H1 (cell line): ENCODE results near the gene RIT2. TPM values are rescaled to one million over a fixed set of nuclear protein-coding genes. Genes with fewer than 3 reads are reported as not detected.

Experiments used
- CTCF ChIA-PET: fragments of 300-600 bp; sonication (Branson Sonifier 250); formaldehyde crosslinking; loops from one replicate; lab custom pipeline; 2021; ENCODE audit not compliant: partially characterized antibody; lab: Charles Lee
- POLR2A ChIA-PET: fragments of 300-600 bp; sonication (Branson Sonifier 250); formaldehyde crosslinking; loops from one replicate; lab custom pipeline; 2021; ENCODE audit warnings: inconsistent platforms; ENCODE audit not compliant: partially characterized antibody; lab: Charles Lee
- DNase-seq, 2 experiments: peaks; one replicate each; pipeline versions ENCODE4 v3.0.0 to v3.0.0-alpha.2; 2010 to 2022; ENCODE audit warnings: low spot score in 2 of 2, low read depth in 1 of 2, mixed read lengths in 1 of 2
- FAIRE-seq: peaks from 2 replicates; lab custom pipeline; 2011; peaks lifted over from hg19 to GRCh38; lab: Jason Lieb, UNC
- H2AFZ ChIP-seq: 2 replicates; pipeline ENCODE4 v1.8.1; 2012; ENCODE audit warnings: low read length, inconsistent platforms
- H2AK5ac ChIP-seq: 2 replicates; pipeline ENCODE4 v1.6.1; 2013; ENCODE audit warnings: low read depth, low read length
- H2BK120ac ChIP-seq: replicated peaks from 2 replicates; pipeline ENCODE3; 2013; ENCODE audit warnings: low read depth, low read length, inconsistent platforms
- H2BK12ac ChIP-seq: 2 replicates; pipeline ENCODE4 v1.6.1; 2013; ENCODE audit warnings: low read depth, low read length
- H2BK15ac ChIP-seq: 2 replicates; pipeline ENCODE4 v1.6.1; 2013; ENCODE audit warnings: low read length
- H2BK20ac ChIP-seq: 2 replicates; pipeline ENCODE4 v1.6.1; 2013; ENCODE audit warnings: low read length
- H2BK5ac ChIP-seq: 2 replicates; pipeline ENCODE4 v1.6.1; 2013; ENCODE audit warnings: low read depth, low read length
- H3K14ac ChIP-seq: 2 replicates; pipeline ENCODE4 v1.6.1; 2013; ENCODE audit warnings: inconsistent platforms; ENCODE audit not compliant: insufficient read length
- H3K18ac ChIP-seq: 2 replicates; pipeline ENCODE4 v1.6.1; 2013; ENCODE audit warnings: low read length; ENCODE audit errors: extremely low read depth
- H3K23ac ChIP-seq: 2 replicates; pipeline ENCODE4 v1.6.1; 2013; ENCODE audit warnings: inconsistent platforms; ENCODE audit not compliant: insufficient read length
- H3K23me2 ChIP-seq: 2 replicates; pipeline ENCODE4 v1.6.1; 2013; ENCODE audit warnings: low read depth, low read length
- H3K27ac ChIP-seq: 2 replicates; pipeline ENCODE4 v1.6.1; 2011; ENCODE audit warnings: low read depth, low read length, inconsistent platforms
- H3K27me3 ChIP-seq, 4 experiments: replicated peaks in 1 of 4; 1 replicate in 1 of 4; 2 replicates in 3 of 4; pipeline versions ENCODE4 v1.6.1 to v1.8.1; 2011 to 2013; ENCODE audit warnings: low read length in 3 of 4, mild to moderate bottlenecking in 3 of 4, inconsistent platforms in 2 of 4, mixed read lengths in 2 of 4, moderate library complexity in 1 of 4; ENCODE audit not compliant: control insufficient read depth in 3 of 4, insufficient read depth in 3 of 4; ENCODE audit errors: extremely low read depth in 1 of 4
- H3K36me3 ChIP-seq, 4 experiments: 2 replicates each; pipeline versions ENCODE4 v1.6.1 to v1.8.1; 2011 to 2013; ENCODE audit warnings: mild to moderate bottlenecking in 4 of 4, low read length in 3 of 4, moderate library complexity in 2 of 4, control low read depth in 1 of 4, inconsistent platforms in 1 of 4; ENCODE audit not compliant: insufficient read depth in 4 of 4, control insufficient read depth in 2 of 4
- H3K4ac ChIP-seq: replicated peaks from 2 replicates; pipeline ENCODE3; 2013; ENCODE audit warnings: low read length, low read depth, mixed read lengths, inconsistent platforms; ENCODE audit not compliant: insufficient read length
- H3K4me1 ChIP-seq, 4 experiments: replicated peaks in 1 of 4; 1 replicate in 1 of 4; 2 replicates in 3 of 4; pipeline versions ENCODE4 v1.6.1 to v1.8.1; 2011 to 2013; ENCODE audit warnings: low read length in 3 of 4, inconsistent platforms in 2 of 4, mixed read lengths in 1 of 4; ENCODE audit not compliant: insufficient read depth in 4 of 4, control insufficient read depth in 3 of 4
- H3K4me2 ChIP-seq, 2 experiments: 2 replicates each; pipeline versions ENCODE4 v1.6.1 to v1.8.1; 2011 to 2013; ENCODE audit warnings: low read depth in 2 of 2, low read length in 2 of 2, control low read depth in 1 of 2, inconsistent platforms in 1 of 2, mild to moderate bottlenecking in 1 of 2; ENCODE audit not compliant: insufficient read depth in 1 of 2
- H3K4me3 ChIP-seq, 4 experiments: fragments of 200-600, 300-600 bp in 1 of 4; sonication (generic), shearing (Covaris generic), sonication (Bioruptor Twin) in 1 of 4; 2 replicates each; pipeline versions ENCODE4 v1.5.1 to v1.8.1; 2011 to 2016; ENCODE audit warnings: low read length in 4 of 4, low read depth in 3 of 4, control low read depth in 2 of 4, inconsistent platforms in 2 of 4, mild to moderate bottlenecking in 2 of 4, mixed read lengths in 1 of 4, moderate library complexity in 1 of 4; ENCODE audit not compliant: insufficient read depth in 2 of 4; ENCODE audit errors: extremely low read depth in 1 of 4
- H3K56ac ChIP-seq: replicated peaks from 2 replicates; pipeline ENCODE3; 2013; ENCODE audit warnings: low read depth, mild to moderate bottlenecking, mixed read lengths, low read length, inconsistent platforms; ENCODE audit not compliant: insufficient read length
- H3K79me1 ChIP-seq: 2 replicates; pipeline ENCODE4 v1.6.1; 2013; ENCODE audit warnings: low read depth, low read length, control low read depth
- H3K79me2 ChIP-seq, 2 experiments: 2 replicates each; pipeline versions ENCODE4 v1.6.1 to v1.8.1; 2012 to 2013; ENCODE audit warnings: low read length in 2 of 2, mild to moderate bottlenecking in 2 of 2, inconsistent platforms in 1 of 2; ENCODE audit not compliant: insufficient read depth in 2 of 2, control insufficient read depth in 1 of 2
- H3K9ac ChIP-seq, 4 experiments: replicated peaks in 1 of 4; 1 replicate in 1 of 4; 2 replicates in 3 of 4; pipeline versions ENCODE4 v1.6.1 to v1.8.1; 2011 to 2013; ENCODE audit warnings: low read depth in 3 of 4, low read length in 3 of 4, control low read depth in 2 of 4, mild to moderate bottlenecking in 2 of 4, moderate library complexity in 2 of 4, inconsistent platforms in 1 of 4; ENCODE audit errors: extremely low read depth in 1 of 4
- H3K9me3 ChIP-seq, 2 experiments: 2 replicates each; pipeline versions ENCODE4 v1.6.1 to v1.8.1; 2012 to 2013; ENCODE audit warnings: mild to moderate bottlenecking in 2 of 2, moderate library complexity in 2 of 2, control low read depth in 1 of 2, inconsistent platforms in 1 of 2, low read depth in 1 of 2, low read length in 1 of 2, mixed read lengths in 1 of 2; ENCODE audit not compliant: insufficient read depth in 2 of 2
- H4K20me1 ChIP-seq, 2 experiments: replicated peaks in 1 of 2; 2 replicates each; pipeline versions ENCODE3 to v1.8.1; 2011 to 2013; ENCODE audit warnings: inconsistent platforms in 2 of 2, low read length in 2 of 2, mild to moderate bottlenecking in 1 of 2; ENCODE audit not compliant: insufficient read depth in 2 of 2, control insufficient read depth in 1 of 2
- H4K5ac ChIP-seq: 2 replicates; pipeline ENCODE4 v1.6.1; 2013; ENCODE audit warnings: low read length, low read depth, mixed read lengths, inconsistent platforms; ENCODE audit not compliant: insufficient read length
- H4K8ac ChIP-seq: 2 replicates; pipeline ENCODE4 v1.8.0; 2013; ENCODE audit warnings: mild to moderate bottlenecking, moderate library complexity, low read length, inconsistent platforms; ENCODE audit not compliant: insufficient read depth; ENCODE audit errors: extremely low read depth
- H4K91ac ChIP-seq: replicated peaks from 2 replicates; pipeline ENCODE3; 2013; ENCODE audit warnings: low read length, mixed read lengths, inconsistent platforms; ENCODE audit not compliant: insufficient read length
- CHD1 ChIP-seq: IDR thresholded peaks from 2 replicates; pipeline ENCODE4 v1.6.1; 2012; ENCODE audit warnings: low read depth, low read length, improper control_type of control experiment
- FOSL1 ChIP-seq: IDR thresholded peaks from 2 replicates; pipeline ENCODE4 v1.6.1; 2011; ENCODE audit warnings: mild to moderate bottlenecking, low read depth, low read length, moderate library complexity; ENCODE audit not compliant: insufficient read depth
- GABPA ChIP-seq: IDR thresholded peaks from 2 replicates; pipeline ENCODE4 v1.6.1; 2011; ENCODE audit warnings: mild to moderate bottlenecking, low read length, moderate library complexity, borderline replicate concordance; ENCODE audit not compliant: insufficient read depth
- JUN ChIP-seq: IDR thresholded peaks from 2 replicates; pipeline ENCODE4 v1.6.1; 2011; ENCODE audit warnings: low read depth, mild to moderate bottlenecking, improper control_type of control experiment, low read length
- RBBP5 ChIP-seq: IDR thresholded peaks from 2 replicates; pipeline ENCODE4 v1.7.1; 2012; ENCODE audit warnings: low read depth, mild to moderate bottlenecking, inconsistent platforms, low read length, moderate library complexity, borderline replicate concordance
- SAP30 ChIP-seq: fragments of 300-600 bp; sonication (generic); IDR thresholded peaks from 2 replicates; pipeline ENCODE4 v1.7.1; 2012; ENCODE audit warnings: low read length, moderate library complexity, mild to moderate bottlenecking, inconsistent platforms; ENCODE audit not compliant: insufficient read depth, insufficient replicate concordance
- SIRT6 ChIP-seq: IDR thresholded peaks from one replicate; pipeline ENCODE4 v1.7.1; 2012; ENCODE audit warnings: low read length, inconsistent platforms
- ZNF274 ChIP-seq: IDR thresholded peaks from 2 replicates; pipeline ENCODE4 v1.7.0; 2012; ENCODE audit warnings: low read length, borderline replicate concordance; ENCODE audit errors: extremely low read depth
- WGBS, 2 experiments: shearing (Covaris generic) in 1 of 2; methylation state at CpG; one replicate each; pipeline versions ENCODE4 v1.1.6 to v1.1.7; 2013 to 2015; ENCODE audit warnings: low lambda C conversion rate in 2 of 2, mixed read lengths in 2 of 2, inconsistent platforms in 1 of 2, low coverage in 1 of 2, missing lambda C conversion rate in 1 of 2; ENCODE audit not compliant: insufficient replicate concordance in 2 of 2, insufficient coverage in 1 of 2, insufficient read length in 1 of 2; ENCODE audit errors: extremely low coverage in 1 of 2, missing lambda C conversion rate in 1 of 2; 5-methylcytosine and 5-hydroxymethylcytosine counted together
- polyA plus RNA-seq, 7 experiments: library from polyadenylated mRNA; depleted of rRNA in 3 of 7; stranded (reverse) in 5 of 7; unstranded in 2 of 7; fragments of >200 nt in 5 of 7; fragments of 200-250 nt in 2 of 7; gene quantifications; 1 replicate in 5 of 7; 2 replicates in 1 of 7; 4 replicates in 1 of 7; pipeline versions ENCODE4 v1.2.1 to v1.2.3, GENCODE V29; 2011 to 2013; ENCODE audit warnings: missing spikeins in 2 of 7, mixed read lengths in 2 of 7
- total RNA-seq: library from RNA; stranded (reverse); fragmentation: NEBNext Ultra II Directional; extraction: Animal tissue kit (Norgen Biotek cat#: 25700); gene quantifications from 2 replicates; pipeline ENCODE4 v1.2.1, GENCODE V29; 2021

Gene RIT2
- total and polyA plus RNA-seq, 2 of the 8 experiments (the other 6 are each of a cell fraction or from before 2014, with no cell fraction given), result 0.67 to 3.2 TPM

GRCh38 chr18:42736074-42736473 lies 379.4 kb downstream of the RIT2 start:
- WGBS, 2 experiments, result 88% methylated on average over 1 of the region's 1 CpG; no CpG with 5 or more reads in 1 of the 2 experiments
- H2BK120ac ChIP-seq, result no peak overlapping the region
- no peak overlapping the region for H3K23ac ChIP-seq
- no peak overlapping the region for H3K4ac ChIP-seq
- no peak overlapping the region for H2AK5ac ChIP-seq
- no peak overlapping the region for H2BK5ac ChIP-seq
- H3K56ac ChIP-seq, result no peak overlapping the region
- no peaks in the 10 kb centered on the region for H3K79me1 ChIP-seq
- H4K8ac ChIP-seq, result no peak overlapping the region
- no peak overlapping the region for H2BK20ac ChIP-seq
- H3K18ac ChIP-seq, result no peak overlapping the region
- H4K5ac ChIP-seq, result no peak overlapping the region
- TF ChIP-seq SAP30 (no peak), SIRT6 (no peak), RBBP5 (no peak), CHD1 (no peak), ZNF274 (no peak), JUN (no peak), GABPA (no peak), FOSL1 (no peak)
- no peak overlapping the region for H3K4me2 ChIP-seq
- H2BK15ac ChIP-seq, result no peak overlapping the region
- no peaks in the 10 kb centered on the region for H3K23me2 ChIP-seq
- H3K9ac ChIP-seq, result no peak overlapping the region
- H3K4me3 ChIP-seq, result no peak overlapping the region
- DNase-seq (no peak), FAIRE-seq (no peak)
- no peaks in the 10 kb centered on the region for H4K20me1 ChIP-seq
- POLR2A ChIA-PET, result interaction anchor here (0.6 kb wide), 1 partner anchor 11 kb away, joined by 3 read pairs; no protein-coding TSS in a partner anchor
- no peak overlapping the region for H4K91ac ChIP-seq
- H2AFZ ChIP-seq, result no peak overlapping the region
- no peaks in the 10 kb centered on the region for H3K79me2 ChIP-seq
- no peak overlapping the region for H2BK12ac ChIP-seq
- peaks cover 0 to 3% (median 1%) of the 10 kb centered on the region in 4 experiments; a peak in 2 of 7 replicates for H3K4me1 ChIP-seq
- no peak overlapping the region for H3K27ac ChIP-seq
- no peaks in the 10 kb centered on the region for H3K36me3 ChIP-seq
- no peaks in the 10 kb centered on the region for H3K27me3 ChIP-seq
- no peak overlapping the region for H3K14ac ChIP-seq
- CTCF ChIA-PET, result interaction anchor here (1.5 kb wide), 1 partner anchor 10 kb away, joined by 3 read pairs; no protein-coding TSS in a partner anchor
- no peaks in the 10 kb centered on the region for H3K9me3 ChIP-seq
